Colonic mucosa (tissue), 4 donors: Measurements from ENCODE around the gene LEKR1. TPM values are rescaled to one million over a fixed set of nuclear protein-coding genes. Genes with fewer than 3 reads are reported as not detected.

Experiments
- DNase-seq: peaks from one replicate; pipeline ENCODE4 v3.0.0-alpha.2; 2020
- H3K27ac ChIP-seq: fragments of 200-600 bp; one replicate; pipeline ENCODE4 v1.8.0; 2021
- H3K27me3 ChIP-seq: fragments of 200-600 bp; one replicate; pipeline ENCODE4 v1.8.0; 2021
- H3K36me3 ChIP-seq: fragments of 200-600 bp; one replicate; pipeline ENCODE4 v1.8.0; 2021
- H3K4me1 ChIP-seq: fragments of 200-600 bp; one replicate; pipeline ENCODE4 v1.8.0; 2021; ENCODE audit warnings: mild to moderate bottlenecking
- H3K4me3 ChIP-seq: fragments of 200-600 bp; one replicate; pipeline ENCODE4 v1.8.0; 2021
- H3K9ac ChIP-seq, 2 donors: one replicate each; pipeline ENCODE4 v1.7.0; 2013; ENCODE audit warnings: control low read depth in 2 of 2, low read depth in 2 of 2, low read length in 2 of 2
- H3K9me3 ChIP-seq: fragments of 200-600 bp; one replicate; pipeline ENCODE4 v1.8.0; 2021
- intact Hi-C: fragments of 100-400 bp; cut with DNase I; formaldehyde crosslinking; loops from one replicate; pipeline ENCODE4 v1.14.1; 2022
- total RNA-seq, 2 donors: library from RNA; stranded (reverse); fragmentation: NEBNext Ultra II Directional in 1 of 2; extraction: Animal tissue kit (Norgen Biotek cat#: 25700) in 1 of 2; gene quantifications; one replicate each; pipeline ENCODE4 v1.2.1, GENCODE V29; 2021
- TF ChIP-seq, protein P1 (sequence below): fragments of 200-600 bp; IDR thresholded peaks from one replicate; pipeline ENCODE4 v1.8.0; 2022; ENCODE audit warnings: antibody characterized with exemption, mild to moderate bottlenecking
- donor health status: healthy.
- donor health status: DM: no; HTN: no; CAD: no.
- donor health status: DM: no; HTN: no; CAD: no.

The LEKR1 gene
- total RNA-seq, 2 donors from 2014 or later, result 1.6 to 2.0 TPM

DNA sequence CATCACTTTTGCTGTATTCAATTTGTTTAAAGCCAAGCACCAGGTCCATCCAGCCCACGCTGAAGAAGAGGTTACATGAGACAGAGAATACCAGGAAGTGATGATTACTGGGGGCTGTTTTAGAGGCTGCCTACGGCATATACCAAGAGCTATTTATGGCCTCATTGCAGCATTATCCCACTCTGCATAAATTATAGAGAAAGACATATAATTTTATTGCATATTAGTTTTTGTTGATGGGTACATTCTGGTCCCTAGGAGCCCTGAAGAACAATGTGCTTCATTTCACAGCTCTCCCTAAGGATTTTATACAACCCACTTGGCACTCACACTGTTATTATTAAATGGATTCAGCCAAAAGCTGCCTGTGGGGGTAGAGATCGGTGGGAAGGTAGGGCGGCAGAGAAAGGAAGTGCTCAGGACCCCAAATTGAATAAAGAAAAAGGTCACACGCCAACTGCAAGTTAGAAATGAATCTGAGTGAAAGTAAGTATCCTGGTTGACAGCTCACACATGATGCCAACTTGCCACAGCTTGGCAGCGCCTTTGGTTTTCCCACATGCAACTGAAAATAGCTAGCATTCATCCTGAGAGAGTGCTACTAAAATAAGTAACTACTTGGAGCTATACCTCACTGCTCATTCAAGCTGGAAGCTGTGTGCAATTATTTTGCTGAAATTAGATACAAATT, 260.1 kb downstream of the LEKR1 start:
- Histone ChIP-seq H3K27ac (no peak overlapping the region), H3K9me3 (no peaks in the 10 kb centered on the region), H3K27me3 (no peaks in the 10 kb centered on the region), H3K4me3 (no peak overlapping the region), H3K36me3 (no peaks in the 10 kb centered on the region), H3K9ac (no peak overlapping the region), H3K4me1 (peaks cover 8% of the 10 kb centered on the region)
- TF ChIP-seq, protein P1, sequence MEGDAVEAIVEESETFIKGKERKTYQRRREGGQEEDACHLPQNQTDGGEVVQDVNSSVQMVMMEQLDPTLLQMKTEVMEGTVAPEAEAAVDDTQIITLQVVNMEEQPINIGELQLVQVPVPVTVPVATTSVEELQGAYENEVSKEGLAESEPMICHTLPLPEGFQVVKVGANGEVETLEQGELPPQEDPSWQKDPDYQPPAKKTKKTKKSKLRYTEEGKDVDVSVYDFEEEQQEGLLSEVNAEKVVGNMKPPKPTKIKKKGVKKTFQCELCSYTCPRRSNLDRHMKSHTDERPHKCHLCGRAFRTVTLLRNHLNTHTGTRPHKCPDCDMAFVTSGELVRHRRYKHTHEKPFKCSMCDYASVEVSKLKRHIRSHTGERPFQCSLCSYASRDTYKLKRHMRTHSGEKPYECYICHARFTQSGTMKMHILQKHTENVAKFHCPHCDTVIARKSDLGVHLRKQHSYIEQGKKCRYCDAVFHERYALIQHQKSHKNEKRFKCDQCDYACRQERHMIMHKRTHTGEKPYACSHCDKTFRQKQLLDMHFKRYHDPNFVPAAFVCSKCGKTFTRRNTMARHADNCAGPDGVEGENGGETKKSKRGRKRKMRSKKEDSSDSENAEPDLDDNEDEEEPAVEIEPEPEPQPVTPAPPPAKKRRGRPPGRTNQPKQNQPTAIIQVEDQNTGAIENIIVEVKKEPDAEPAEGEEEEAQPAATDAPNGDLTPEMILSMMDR, result no peak
- intact Hi-C loops, result loop anchor here (10.0 kb wide), 2 partner anchors 541 to 941 kb away; no protein-coding TSS in a partner anchor
- no peak for DNase-seq

DNA sequence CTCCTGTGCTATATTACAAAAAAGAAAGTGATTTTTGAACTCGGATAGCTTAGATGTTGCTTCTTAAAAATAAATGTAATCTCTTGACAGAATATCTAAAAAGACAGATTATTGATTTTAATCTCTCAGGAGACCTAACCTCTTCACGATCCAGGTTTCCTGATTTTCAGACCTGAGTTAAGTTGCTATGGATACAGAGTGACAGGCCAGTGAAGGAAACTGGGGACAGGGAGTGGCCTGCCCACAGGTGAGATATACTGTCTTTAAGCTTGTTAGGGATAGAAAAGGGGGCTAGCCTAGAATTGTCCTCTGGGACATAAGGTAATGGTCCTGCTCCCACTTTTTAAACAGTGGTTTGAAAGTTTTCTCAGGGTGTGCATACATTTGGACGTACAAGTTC, 260.6 kb downstream of the LEKR1 start:
- peaks cover 8% of the 10 kb centered on the region for H3K4me1 ChIP-seq

DNA sequence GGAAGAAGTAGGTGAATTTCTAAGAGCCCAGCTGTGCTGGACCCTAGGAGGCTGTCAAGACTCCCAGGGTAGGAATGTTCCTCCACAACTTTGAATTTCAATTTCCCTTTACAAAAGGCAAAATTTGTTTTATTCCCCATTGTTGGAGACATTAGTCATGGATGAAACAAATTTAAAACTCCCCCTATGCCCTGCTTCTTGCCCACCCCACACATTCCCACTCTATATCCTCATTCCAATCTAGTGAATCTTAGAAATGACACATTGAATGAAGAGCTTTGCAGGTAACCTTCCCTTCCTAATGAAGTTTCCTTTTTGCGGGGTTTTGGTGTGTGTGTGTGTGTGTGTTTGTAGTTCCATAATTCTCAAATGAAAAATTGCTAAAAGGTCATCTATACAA, 261.2 kb downstream of the LEKR1 start:
- H3K4me1 ChIP-seq, result peaks cover 8% of the 10 kb centered on the region
- no peak for DNase-seq
- H3K36me3 ChIP-seq, result no peaks in the 10 kb centered on the region
- TF ChIP-seq, protein P1, result no peak
- peak overlapping the region in 1 of 2 donors; percentile 95 for H3K9ac ChIP-seq
- H3K4me3 ChIP-seq, result no peak overlapping the region
- intact Hi-C loops, result loop anchor here (10.0 kb wide), 2 partner anchors 543 to 943 kb away; no protein-coding TSS in a partner anchor
- H3K9me3 ChIP-seq, result no peaks in the 10 kb centered on the region
- H3K27ac ChIP-seq, result peak overlapping the region; percentile 100
- no peaks in the 10 kb centered on the region for H3K27me3 ChIP-seq

More for the DNA sequence above, 260.6 kb downstream of the LEKR1 start:
- Histone ChIP-seq H3K27me3 (no peaks in the 10 kb centered on the region), H3K4me3 (no peak overlapping the region), H3K9ac (peak overlapping the region in 1 of 2 donors; percentile 95), H3K9me3 (no peaks in the 10 kb centered on the region), H3K36me3 (no peaks in the 10 kb centered on the region), H3K27ac (peak overlapping the region; percentile 100)
- intact Hi-C loops, result loop anchor here (10.0 kb wide), 2 partner anchors 542 to 942 kb away; no protein-coding TSS in a partner anchor
- TF ChIP-seq, protein P1, result no peak
- no peak for DNase-seq

DNA sequence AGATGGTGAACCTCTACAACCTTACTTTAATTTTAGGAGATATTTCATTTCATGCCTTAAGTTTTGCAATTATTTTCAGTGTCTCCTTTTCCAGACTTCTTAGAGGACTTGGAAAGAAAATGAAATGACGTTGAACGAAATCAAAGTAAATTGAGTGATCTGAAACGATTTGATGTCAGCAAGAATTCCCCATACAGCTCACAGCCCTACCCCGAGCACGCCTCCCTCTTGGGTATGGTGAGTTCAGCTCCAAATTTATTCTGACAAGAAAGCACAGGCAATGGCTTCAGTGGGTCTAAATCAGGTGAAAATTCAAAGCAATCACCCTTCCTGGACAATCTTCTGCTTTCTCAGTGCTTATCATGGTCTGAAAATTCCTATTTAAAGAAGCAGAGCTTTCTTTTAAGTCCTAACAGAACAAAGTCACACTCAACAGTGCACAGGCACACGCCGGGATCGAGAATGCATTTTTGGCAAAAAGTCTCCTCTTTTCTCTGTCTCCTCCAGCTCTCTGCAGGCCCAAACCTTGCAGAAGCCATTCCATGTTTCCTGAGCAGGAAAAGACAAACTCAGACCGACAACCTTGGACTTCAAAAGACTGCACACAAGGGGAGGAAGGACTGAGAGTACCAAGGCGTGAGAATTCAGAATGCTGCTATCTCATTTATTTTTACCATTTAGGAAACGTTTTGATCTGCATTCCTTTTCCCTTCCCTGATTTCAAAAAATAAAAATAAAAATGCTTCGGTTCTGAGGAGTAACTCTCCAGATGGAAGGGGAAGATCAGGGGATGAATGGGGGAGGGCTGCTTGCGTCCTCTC, 261.8 kb downstream of the LEKR1 start:
- no peaks in the 10 kb centered on the region for H3K9me3 ChIP-seq
- H3K4me3 ChIP-seq, result peak overlapping the region; percentile 61
- H3K27me3 ChIP-seq, result no peaks in the 10 kb centered on the region
- DNase-seq, result no peak
- H3K4me1 ChIP-seq, result peaks cover 8% of the 10 kb centered on the region
- peak overlapping the region; percentile 88 to 95 for H3K9ac ChIP-seq
- H3K27ac ChIP-seq, result peak overlapping the region; percentile 100
- H3K36me3 ChIP-seq, result no peaks in the 10 kb centered on the region
- intact Hi-C loops, result loop anchor here (2.0 to 10.0 kb wide), 3 partner anchors 43 to 943 kb away; no protein-coding TSS in a partner anchor
- TF ChIP-seq, protein P1, result no peak

DNA sequence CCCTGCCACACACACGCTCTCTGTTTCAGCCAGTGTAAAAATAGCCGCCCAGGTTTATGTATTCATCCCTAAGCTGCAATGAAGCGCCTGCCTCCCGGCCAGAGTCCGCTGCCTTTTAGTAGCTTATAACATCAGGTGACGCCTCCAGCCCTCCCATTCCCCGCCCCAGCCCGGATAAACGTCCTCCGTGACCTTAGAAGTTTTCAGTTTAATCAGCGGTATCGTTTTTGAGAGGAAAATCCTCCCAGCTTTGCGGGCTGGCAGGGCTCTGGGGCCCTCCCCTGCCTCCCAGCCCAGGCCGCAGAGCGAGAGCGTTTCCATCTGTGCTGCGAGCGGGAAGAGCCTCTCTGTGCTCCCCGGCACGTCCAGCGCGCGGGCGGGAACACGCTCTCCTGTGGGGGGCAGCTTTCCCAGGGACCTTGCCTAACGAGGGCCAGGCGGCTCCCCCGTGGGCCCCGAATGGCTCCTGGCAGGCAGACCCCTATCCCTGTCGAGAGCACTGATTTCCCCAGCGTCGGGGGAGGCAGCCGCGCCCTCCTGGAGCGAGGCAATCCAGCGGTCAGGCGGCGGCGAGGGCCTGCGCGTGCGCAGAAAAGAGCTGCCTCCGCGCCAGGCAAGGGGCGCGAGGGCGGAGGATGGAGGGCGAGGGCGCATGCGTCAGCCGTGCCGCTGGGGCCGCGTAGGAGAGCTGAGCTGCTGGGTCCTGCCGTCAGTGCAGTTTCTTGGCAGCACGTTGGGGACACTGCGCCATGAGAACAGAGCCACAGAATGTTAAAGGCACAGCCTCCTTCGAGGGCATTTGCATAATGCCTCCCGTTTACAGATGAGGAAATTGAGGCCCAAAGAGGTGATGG, 262.7 kb downstream of the LEKR1 start:
- DNase-seq, result peak; percentile 97
- no peaks in the 10 kb centered on the region for H3K36me3 ChIP-seq
- peaks cover 8% of the 10 kb centered on the region for H3K4me1 ChIP-seq
- peak overlapping the region; percentile 61 for H3K4me3 ChIP-seq
- TF ChIP-seq, protein P1, result no peak
- intact Hi-C loops, result loop anchor here (2.0 to 10.0 kb wide), 3 partner anchors 42 to 944 kb away; no protein-coding TSS in a partner anchor
- peak overlapping the region; percentile 100 for H3K27ac ChIP-seq
- H3K27me3 ChIP-seq, result no peaks in the 10 kb centered on the region
- H3K9me3 ChIP-seq, result no peaks in the 10 kb centered on the region
- peak overlapping the region; percentile 88 to 95 for H3K9ac ChIP-seq
